CD8-positive, alpha-beta memory T cell (primary cell): ENCODE measurements around the gene DENND4A. TPM values are rescaled to one million over a fixed set of nuclear protein-coding genes. Genes with fewer than 3 reads are reported as not detected.
A peak's percentile ranks its signal among the peaks of the same experiment; 100 is the strongest.

Source experiments
- CTCF ChIA-PET: fragments of 350-600 bp; sonication (Branson Sonifier 250); formaldehyde crosslinking; loops from one replicate; lab custom pipeline; 2021; ENCODE audit warnings: antibody characterized with exemption; lab: Charles Lee
- POLR2A ChIA-PET: fragments of 350-600 bp; sonication (Branson Sonifier 250); formaldehyde crosslinking; loops from one replicate; lab custom pipeline; 2021; ENCODE audit warnings: antibody characterized with exemption; lab: Charles Lee
- DNase-seq, 5 donors: peaks; one replicate each; pipeline versions ENCODE4 v3.0.0 to v3.0.0-alpha.2; 2020 to 2022; ENCODE audit warnings: mixed read lengths in 1 of 5
- H3K27ac ChIP-seq: one replicate; pipeline ENCODE4 v1.7.0; 2013; ENCODE audit warnings: low read depth, mild to moderate bottlenecking, low read length, moderate library complexity
- H3K27me3 ChIP-seq: 2 replicates; pipeline ENCODE4 v1.7.0; 2013; ENCODE audit warnings: low read length, mild to moderate bottlenecking; ENCODE audit not compliant: insufficient read depth, poor library complexity, severe bottlenecking
- H3K36me3 ChIP-seq: 2 replicates; pipeline ENCODE4 v1.7.0; 2013; ENCODE audit warnings: mild to moderate bottlenecking, low read length, moderate library complexity; ENCODE audit not compliant: insufficient read depth
- H3K4me1 ChIP-seq: 2 replicates; pipeline ENCODE4 v1.7.0; 2013; ENCODE audit warnings: mild to moderate bottlenecking, low read length, moderate library complexity; ENCODE audit not compliant: insufficient read depth
- H3K4me3 ChIP-seq: 2 replicates; pipeline ENCODE4 v1.7.0; 2013; ENCODE audit warnings: mild to moderate bottlenecking, low read length
- H3K9me3 ChIP-seq: 2 replicates; pipeline ENCODE4 v1.7.0; 2013; ENCODE audit warnings: mild to moderate bottlenecking, low read length
- H3K27ac Mint-ChIP-seq, 8 donors: one replicate each; pipeline ENCODE4 v1.8.0; 2020 to 2021; ENCODE audit warnings: mixed read lengths in 8 of 8, mild to moderate bottlenecking in 6 of 8, inconsistent platforms in 3 of 8, moderate library complexity in 3 of 8
- H3K27me3 Mint-ChIP-seq, 2 donors: one replicate each; pipeline ENCODE4 v1.8.0; 2020 to 2021; ENCODE audit warnings: mixed read lengths in 2 of 2, mild to moderate bottlenecking in 1 of 2, moderate library complexity in 1 of 2
- H3K36me3 Mint-ChIP-seq, 3 donors: one replicate each; pipeline ENCODE4 v1.8.0; 2020 to 2021; ENCODE audit warnings: mixed read lengths in 3 of 3, inconsistent platforms in 1 of 3, mild to moderate bottlenecking in 1 of 3
- H3K4me1 Mint-ChIP-seq, 3 donors: one replicate each; pipeline ENCODE4 v1.8.0; 2020 to 2021; ENCODE audit warnings: mixed read lengths in 3 of 3, inconsistent platforms in 1 of 3, mild to moderate bottlenecking in 1 of 3
- H3K4me3 Mint-ChIP-seq, 7 donors: one replicate each; pipeline ENCODE4 v1.8.0; 2020 to 2021; ENCODE audit warnings: mixed read lengths in 7 of 7, mild to moderate bottlenecking in 6 of 7, moderate library complexity in 4 of 7, inconsistent platforms in 2 of 7
- H3K9me3 Mint-ChIP-seq, 5 donors: one replicate each; pipeline ENCODE4 v1.8.0; 2020 to 2022; ENCODE audit warnings: mixed read lengths in 5 of 5, mild to moderate bottlenecking in 3 of 5, moderate library complexity in 2 of 5, inconsistent platforms in 1 of 5
- polyA plus RNA-seq: library from polyadenylated mRNA; unstranded; fragments of 300-500 nt; fragmentation: Illumina TruSeq; gene quantifications from one replicate; pipeline ENCODE4 v1.2.3, GENCODE V29; 2021
- total RNA-seq, 2 experiments: library from RNA; stranded (reverse); gene quantifications; one replicate each; pipeline ENCODE4 v1.2.3, GENCODE V29; 2021

Gene DENND4A
- total and polyA plus RNA-seq, 3 experiments from 2014 or later: 21.5 to 54.3 (median 47.2) TPM

GRCh38 chr15:65792988-65793817, 1.1 kb upstream of the DENND4A start:
- peaks cover 0 to 18% (median 0%) of the 10 kb centered on the region in 3 donors for H3K36me3 Mint-ChIP-seq

GRCh38 chr15:65791335-65792137, 557 bp downstream of the DENND4A start:
- peak in 3 of 5 donors; percentile 45 to 73 (median 61) for DNase-seq
- H3K9me3 ChIP-seq: no peaks in the 10 kb centered on the region
- no peaks in the 10 kb centered on the region for H3K36me3 ChIP-seq
- H3K27ac ChIP-seq: peak overlapping the region; percentile 92
- ChIA-PET POLR2A (interaction anchor here (0.5 to 2.9 kb wide), 12 partner anchors 11 to 78 kb away, joined by 4 to 40 read pairs (median 7); partner anchors contain the start of gene RAB11A), CTCF (interaction anchor here (0.7 to 3.9 kb wide), 14 partner anchors 8 to 77 kb away, joined by 3 to 20 read pairs (median 6); partner anchors contain the start of gene RAB11A)
- H3K9me3 Mint-ChIP-seq: no peaks in the 10 kb centered on the region
- H3K27me3 ChIP-seq: no peaks in the 10 kb centered on the region
- peak overlapping the region; percentile 94 to 100 (median 98) for H3K27ac Mint-ChIP-seq
- peaks cover 0 to 21% (median 0%) of the 10 kb centered on the region in 3 donors for H3K36me3 Mint-ChIP-seq
- peaks cover 53 to 75% (median 73%) of the 10 kb centered on the region in 3 donors for H3K4me1 Mint-ChIP-seq
- peaks cover 36% of the 10 kb centered on the region for H3K4me1 ChIP-seq
- H3K4me3 Mint-ChIP-seq: peak overlapping the region; percentile 91 to 98 (median 96)
- peak overlapping the region; percentile 85 for H3K4me3 ChIP-seq
- peaks cover 0 to 5% of the 10 kb centered on the region in 2 donors for H3K27me3 Mint-ChIP-seq

More at GRCh38 chr15:65792988-65793817, 1.1 kb upstream of the DENND4A start:
- Mint-ChIP-seq H3K27ac (peak overlapping the region; percentile 98 to 100 (median 99)), H3K9me3 (no peaks in the 10 kb centered on the region), H3K4me1 (peaks cover 43 to 73% (median 64%) of the 10 kb centered on the region in 3 donors), H3K4me3 (peak overlapping the region; percentile 91 to 98 (median 96)), H3K27me3 (peaks cover 0 to 5% of the 10 kb centered on the region in 2 donors)
- DNase-seq: no peak
- Histone ChIP-seq H3K9me3 (no peaks in the 10 kb centered on the region), H3K27me3 (no peaks in the 10 kb centered on the region), H3K36me3 (no peaks in the 10 kb centered on the region), H3K27ac (peak overlapping the region; percentile 99), H3K4me3 (peak overlapping the region; percentile 94), H3K4me1 (peaks cover 27% of the 10 kb centered on the region)
- POLR2A ChIA-PET: interaction anchor here (0.7 to 2.9 kb wide), 5 partner anchors 11 to 40 kb away, joined by 3 to 40 read pairs (median 7); no protein-coding TSS in a partner anchor
- CTCF ChIA-PET: interaction anchor here (0.9 to 3.9 kb wide), 8 partner anchors 11 to 40 kb away, joined by 3 to 19 read pairs (median 8); no protein-coding TSS in a partner anchor

GRCh38 chr15:65790694-65791334, 1.3 kb downstream of the DENND4A start:
- H3K9me3 ChIP-seq: no peaks in the 10 kb centered on the region
- H3K36me3 ChIP-seq: no peaks in the 10 kb centered on the region
- H3K27me3 ChIP-seq: no peaks in the 10 kb centered on the region
- Mint-ChIP-seq H3K36me3 (peaks cover 0 to 21% (median 0%) of the 10 kb centered on the region in 3 donors), H3K27ac (peak overlapping the region; percentile 90 to 99 (median 96)), H3K9me3 (no peaks in the 10 kb centered on the region), H3K4me3 (peak overlapping the region; percentile 91 to 98 (median 96)), H3K4me1 (peaks cover 53 to 75% (median 68%) of the 10 kb centered on the region in 3 donors), H3K27me3 (peaks cover 0 to 5% of the 10 kb centered on the region in 2 donors)
- ChIA-PET POLR2A (interaction anchor here (0.6 to 2.9 kb wide), 11 partner anchors 10 to 78 kb away, joined by 3 to 40 read pairs (median 7); partner anchors contain the start of gene RAB11A), CTCF (interaction anchor here (0.7 to 3.9 kb wide), 13 partner anchors 9 to 78 kb away, joined by 3 to 20 read pairs (median 5); partner anchors contain the start of gene RAB11A)
- peak overlapping the region; percentile 85 for H3K4me3 ChIP-seq
- peak overlapping the region; percentile 92 for H3K27ac ChIP-seq
- H3K4me1 ChIP-seq: peaks cover 39% of the 10 kb centered on the region
- DNase-seq: peak in 2 of 5 donors; percentile 25 to 34

GRCh38 chr15:65789759-65790425, 2.2 kb downstream of the DENND4A start:
- peak overlapping the region; percentile 92 for H3K27ac ChIP-seq
- Mint-ChIP-seq H3K4me1 (peaks cover 53 to 70% (median 65%) of the 10 kb centered on the region in 3 donors), H3K27me3 (peaks cover 0 to 5% of the 10 kb centered on the region in 2 donors), H3K9me3 (no peaks in the 10 kb centered on the region), H3K36me3 (peaks cover 0 to 25% (median 0%) of the 10 kb centered on the region in 3 donors), H3K4me3 (peak overlapping the region; percentile 91 to 98 (median 96)), H3K27ac (peak overlapping the region; percentile 85 to 99 (median 96))
- no peaks in the 10 kb centered on the region for H3K36me3 ChIP-seq
- DNase-seq: no peak
- H3K27me3 ChIP-seq: no peaks in the 10 kb centered on the region
- peaks cover 40% of the 10 kb centered on the region for H3K4me1 ChIP-seq
- ChIA-PET POLR2A (interaction anchor here (1.0 to 2.9 kb wide), 5 partner anchors 29 to 79 kb away, joined by 3 to 24 read pairs (median 4); partner anchors contain the start of gene RAB11A), CTCF (interaction anchor here (1.2 to 3.9 kb wide), 5 partner anchors 14 to 44 kb away, joined by 3 to 20 read pairs (median 13); no protein-coding TSS in a partner anchor)
- H3K4me3 ChIP-seq: no peak overlapping the region
- no peaks in the 10 kb centered on the region for H3K9me3 ChIP-seq

GRCh38 chr15:65789105-65789504, 3.0 kb downstream of the DENND4A start:
- peak overlapping the region; percentile 91 to 98 (median 96) for H3K4me3 Mint-ChIP-seq
- H3K27ac ChIP-seq: no peak overlapping the region
- H3K27me3 Mint-ChIP-seq: peaks cover 0 to 5% of the 10 kb centered on the region in 2 donors
- H3K27me3 ChIP-seq: no peaks in the 10 kb centered on the region
- peaks cover 48 to 66% (median 57%) of the 10 kb centered on the region in 3 donors for H3K4me1 Mint-ChIP-seq
- ChIA-PET POLR2A (interaction anchor here (1.2 kb wide), 1 partner anchor 30 kb away, joined by 3 read pairs; no protein-coding TSS in a partner anchor), CTCF (interaction anchor here (3.2 kb wide), 1 partner anchor 40 kb away, joined by 20 read pairs; no protein-coding TSS in a partner anchor)
- H3K4me3 ChIP-seq: no peak overlapping the region
- no peaks in the 10 kb centered on the region for H3K9me3 ChIP-seq
- peaks cover 0 to 27% (median under 1%) of the 10 kb centered on the region in 3 donors for H3K36me3 Mint-ChIP-seq
- H3K36me3 ChIP-seq: no peaks in the 10 kb centered on the region
- no peaks in the 10 kb centered on the region for H3K9me3 Mint-ChIP-seq
- no peak for DNase-seq
- H3K4me1 ChIP-seq: peaks cover 37% of the 10 kb centered on the region
- H3K27ac Mint-ChIP-seq: peak overlapping the region; percentile 77 to 99 (median 95)

- Histone ChIP-seq H3K4me3 (no peak overlapping the region), H3K4me1 (peaks cover 29% of the 10 kb centered on the region), H3K9me3 (no peaks in the 10 kb centered on the region), H3K36me3 (no peaks in the 10 kb centered on the region), H3K27me3 (no peaks in the 10 kb centered on the region), H3K27ac (no peak overlapping the region)
- H3K36me3 Mint-ChIP-seq: peaks cover 3 to 29% (median 4%) of the 10 kb centered on the region in 3 donors
- H3K27ac Mint-ChIP-seq: peak overlapping the region; percentile 52 to 91 (median 72)
- peaks cover 0 to 2% of the 10 kb centered on the region in 2 donors for H3K27me3 Mint-ChIP-seq
- ChIA-PET POLR2A (interaction anchor here (1.2 kb wide), 1 partner anchor 32 kb away, joined by 4 read pairs; no protein-coding TSS in a partner anchor), CTCF (interaction anchor here (1.1 to 2.8 kb wide), 3 partner anchors 9 to 63 kb away, joined by 3 to 9 read pairs (median 3); no protein-coding TSS in a partner anchor)
- H3K4me1 Mint-ChIP-seq: peaks cover 39 to 50% (median 45%) of the 10 kb centered on the region in 3 donors
- peak overlapping the region; percentile 11 to 76 (median 49) for H3K4me3 Mint-ChIP-seq
- DNase-seq: no peak
- no peaks in the 10 kb centered on the region for H3K9me3 Mint-ChIP-seq
Observed at GRCh38 chr15:65787260-65787659, 4.8 kb downstream of the DENND4A start.
